Measurements from ENCODE around the gene HOXA10.
A peak's percentile ranks its signal among the peaks of the same experiment; 100 is the strongest.

The HOXA10 gene

DNA sequence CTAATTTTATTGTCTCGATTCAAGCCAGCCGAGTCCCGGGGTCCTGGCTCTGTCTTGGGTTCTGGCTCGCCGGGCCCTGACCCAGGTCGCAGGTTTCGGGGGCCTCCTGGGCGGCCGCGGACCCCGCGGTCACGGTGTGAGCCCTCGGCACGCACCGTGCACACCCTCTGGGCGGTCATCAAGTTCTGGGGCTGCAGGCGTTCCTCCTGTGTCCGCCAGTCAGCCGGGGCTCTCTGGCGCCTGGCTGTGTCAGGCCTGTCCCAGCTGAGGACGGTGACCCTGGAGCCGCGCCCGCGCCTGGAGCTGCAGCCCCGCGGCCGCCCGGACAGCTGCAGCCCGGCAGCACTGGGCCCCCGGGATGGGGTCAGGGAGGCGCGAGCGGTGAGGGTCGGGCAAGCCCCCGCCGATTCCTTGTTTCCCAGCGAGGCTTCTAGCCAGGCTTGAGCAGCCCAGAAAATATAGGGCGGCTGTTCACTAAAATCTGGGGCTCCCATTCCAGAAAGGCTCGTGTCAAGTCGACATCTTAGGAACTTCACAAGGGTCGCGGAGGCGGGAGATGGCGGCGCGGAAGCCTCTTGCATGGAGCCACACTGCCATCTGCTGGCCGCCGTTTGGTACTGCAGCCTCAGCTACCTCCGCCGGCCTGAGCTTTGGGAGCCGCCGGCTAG is 13.4 kb downstream of the HOXA10 start:
- H3F3A ChIP-seq (ENCODE audit: insufficient read depth, low read length), result no peaks in the 10 kb centered on the region
- H3K36me3 ChIP-seq (replicated peaks; ENCODE audit: insufficient read depth, low read length), result no peaks in the 10 kb centered on the region
- peak overlapping the region; percentile 64 for H3K4me3 ChIP-seq (ENCODE audit: low read length)
- no peaks in the 10 kb centered on the region for H3K9me2 ChIP-seq (replicated peaks; ENCODE audit: insufficient read depth, low read length)
- TF ChIP-seq, protein P1, sequence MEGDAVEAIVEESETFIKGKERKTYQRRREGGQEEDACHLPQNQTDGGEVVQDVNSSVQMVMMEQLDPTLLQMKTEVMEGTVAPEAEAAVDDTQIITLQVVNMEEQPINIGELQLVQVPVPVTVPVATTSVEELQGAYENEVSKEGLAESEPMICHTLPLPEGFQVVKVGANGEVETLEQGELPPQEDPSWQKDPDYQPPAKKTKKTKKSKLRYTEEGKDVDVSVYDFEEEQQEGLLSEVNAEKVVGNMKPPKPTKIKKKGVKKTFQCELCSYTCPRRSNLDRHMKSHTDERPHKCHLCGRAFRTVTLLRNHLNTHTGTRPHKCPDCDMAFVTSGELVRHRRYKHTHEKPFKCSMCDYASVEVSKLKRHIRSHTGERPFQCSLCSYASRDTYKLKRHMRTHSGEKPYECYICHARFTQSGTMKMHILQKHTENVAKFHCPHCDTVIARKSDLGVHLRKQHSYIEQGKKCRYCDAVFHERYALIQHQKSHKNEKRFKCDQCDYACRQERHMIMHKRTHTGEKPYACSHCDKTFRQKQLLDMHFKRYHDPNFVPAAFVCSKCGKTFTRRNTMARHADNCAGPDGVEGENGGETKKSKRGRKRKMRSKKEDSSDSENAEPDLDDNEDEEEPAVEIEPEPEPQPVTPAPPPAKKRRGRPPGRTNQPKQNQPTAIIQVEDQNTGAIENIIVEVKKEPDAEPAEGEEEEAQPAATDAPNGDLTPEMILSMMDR (IDR thresholded peaks at IDR 0.05; ENCODE audit: low read length), result peak; percentile 96
- no peak for TF ChIP-seq EZH2 (optimal IDR thresholded peaks at IDR 0.05; ENCODE audit: low read depth, low read length)
- no peaks in the 10 kb centered on the region for H4K20me1 ChIP-seq (ENCODE audit: insufficient read depth, low read length)
- H3K79me2 ChIP-seq (ENCODE audit: low read length), result no peaks in the 10 kb centered on the region
- H3K27me3 ChIP-seq (replicated peaks; ENCODE audit: insufficient read depth, low read length), result peaks cover 91% of the 10 kb centered on the region
- H3K9me3 ChIP-seq (replicated peaks; ENCODE audit: insufficient read depth, low read length), result no peaks in the 10 kb centered on the region
- H3K4me1 ChIP-seq (ENCODE audit: low read length), result 0 out of 2 replicates have a peak, but pooled peaks cover 4% of the 10 kb centered on the region
- DNase-seq, result peak; percentile 71
- peak overlapping the region; percentile 91 for H2AFZ ChIP-seq (ENCODE audit: low read length)
- no peak overlapping the region for H3K27ac ChIP-seq (ENCODE audit: low read length)
- H3K4me2 ChIP-seq (ENCODE audit: low read depth, low read length), result peak overlapping the region; percentile 96
- peak overlapping the region; percentile 6; the same call in 1 of the 2 replicates for H3K9ac ChIP-seq (ENCODE audit: low read length)

DNA sequence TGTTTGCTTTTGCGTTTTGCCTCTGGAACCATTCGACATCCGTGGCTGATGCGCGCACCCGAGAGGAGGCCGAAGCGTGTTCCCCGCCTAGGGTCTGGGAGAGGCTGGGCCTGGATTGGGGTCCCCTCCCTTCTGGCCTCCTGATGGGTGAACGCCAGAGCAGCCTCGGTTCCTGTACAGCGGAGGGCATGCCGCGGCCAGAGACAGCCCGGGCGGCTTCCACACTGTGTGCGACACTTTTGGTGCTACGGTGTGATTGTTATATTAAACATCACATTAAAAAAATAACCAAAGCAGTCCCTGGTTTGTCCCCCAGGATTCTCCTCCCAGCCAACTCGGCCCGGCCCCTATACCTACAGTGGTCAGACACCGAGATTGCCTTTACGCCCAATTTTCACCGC is 14.0 kb downstream of the HOXA10 start:
- H3K27me3 ChIP-seq (replicated peaks; ENCODE audit: insufficient read depth, low read length), result peaks cover 91% of the 10 kb centered on the region
- peak overlapping the region; percentile 6; the same call in 1 of the 2 replicates for H3K9ac ChIP-seq (ENCODE audit: low read length)
- H3K36me3 ChIP-seq (replicated peaks; ENCODE audit: insufficient read depth, low read length), result no peaks in the 10 kb centered on the region
- H3K9me2 ChIP-seq (replicated peaks; ENCODE audit: insufficient read depth, low read length), result no peaks in the 10 kb centered on the region
- H3K9me3 ChIP-seq (replicated peaks; ENCODE audit: insufficient read depth, low read length), result no peaks in the 10 kb centered on the region
- no peaks in the 10 kb centered on the region for H3F3A ChIP-seq (ENCODE audit: insufficient read depth, low read length)
- H3K4me2 ChIP-seq (ENCODE audit: low read depth, low read length), result peak overlapping the region; percentile 96
- no peaks in the 10 kb centered on the region for H3K79me2 ChIP-seq (ENCODE audit: low read length)
- H2AFZ ChIP-seq (ENCODE audit: low read length), result peak overlapping the region; percentile 91
- no peak overlapping the region for H3K27ac ChIP-seq (ENCODE audit: low read length)
- TF ChIP-seq EZH2phosphoT487 (IDR thresholded peaks at IDR 0.05; ENCODE audit: low read length) (0 out of 2 replicates have a peak, but pooled peaks have one; percentile 58), EZH2 (optimal IDR thresholded peaks at IDR 0.05; ENCODE audit: low read depth, low read length) (no peak)
- TF ChIP-seq, protein P1 (IDR thresholded peaks at IDR 0.05; ENCODE audit: low read length), result no peak
- no peaks in the 10 kb centered on the region for H4K20me1 ChIP-seq (ENCODE audit: insufficient read depth, low read length)
- peak overlapping the region; percentile 64 for H3K4me3 ChIP-seq (ENCODE audit: low read length)
- no peak for DNase-seq
- H3K4me1 ChIP-seq (ENCODE audit: low read length), result 0 out of 2 replicates have a peak, but pooled peaks cover 4% of the 10 kb centered on the region

DNA sequence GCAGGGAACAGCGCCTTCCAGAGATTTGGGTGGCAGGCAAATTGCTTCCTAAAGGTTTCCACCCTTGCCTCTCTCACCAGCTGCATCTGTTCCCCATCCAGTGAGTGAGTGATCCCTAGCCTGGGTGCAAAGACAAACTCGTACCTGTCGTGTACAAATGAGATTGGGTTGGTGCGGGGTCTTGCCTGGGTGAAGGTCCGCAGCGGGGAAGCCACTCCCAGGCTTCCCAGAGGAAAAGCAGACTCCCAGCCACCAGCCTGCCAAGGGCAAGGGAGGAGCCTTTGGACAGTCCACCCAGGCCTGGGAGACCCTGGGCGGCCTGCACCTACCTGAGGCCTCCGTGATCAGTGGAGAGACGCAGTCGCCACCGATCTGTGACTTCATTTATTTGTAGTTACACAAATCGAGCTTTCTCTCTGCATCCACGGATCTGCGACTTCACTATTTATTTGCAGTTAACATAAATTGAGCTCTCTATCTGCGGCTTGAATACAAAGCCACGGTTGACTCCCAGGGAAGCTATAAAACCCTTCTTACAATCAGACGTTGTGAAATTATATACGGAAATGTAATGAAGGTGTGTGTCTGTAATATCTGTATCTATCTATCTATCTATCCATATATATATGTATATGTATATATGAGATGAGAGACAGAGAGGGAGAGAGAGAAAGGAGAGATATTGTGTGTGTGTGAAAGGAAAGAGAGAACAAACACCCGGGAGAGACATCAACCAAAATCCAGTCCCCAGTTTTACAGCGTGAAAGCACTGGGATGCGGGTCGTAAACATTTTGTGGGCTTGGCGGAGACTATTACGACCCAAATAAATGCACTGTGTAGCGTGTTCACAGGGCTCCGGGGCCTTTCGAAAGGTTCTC is 14.6 kb downstream of the HOXA10 start:
- no peak for DNase-seq
- H3K9me2 ChIP-seq (replicated peaks; ENCODE audit: insufficient read depth, low read length), result no peaks in the 10 kb centered on the region
- no peak overlapping the region for H2AFZ ChIP-seq (ENCODE audit: low read length)
- peak overlapping the region; percentile 64; the same call in 1 of the 2 replicates for H3K4me3 ChIP-seq (ENCODE audit: low read length)
- peaks cover 91% of the 10 kb centered on the region for H3K27me3 ChIP-seq (replicated peaks; ENCODE audit: insufficient read depth, low read length)
- H4K20me1 ChIP-seq (ENCODE audit: insufficient read depth, low read length), result no peaks in the 10 kb centered on the region
- peaks cover 4% of the 10 kb centered on the region; the same call in 1 of the 2 replicates for H3K4me1 ChIP-seq (ENCODE audit: low read length)
- peak overlapping the region; percentile 96; the same call in 1 of the 2 replicates for H3K4me2 ChIP-seq (ENCODE audit: low read depth, low read length)
- H3K9ac ChIP-seq (ENCODE audit: low read length), result no peak overlapping the region
- no peaks in the 10 kb centered on the region for H3K79me2 ChIP-seq (ENCODE audit: low read length)
- TF ChIP-seq EZH2phosphoT487 (IDR thresholded peaks at IDR 0.05; ENCODE audit: low read length) (no peak), EZH2 (optimal IDR thresholded peaks at IDR 0.05; ENCODE audit: low read depth, low read length) (no peak)
- TF ChIP-seq, protein P1 (IDR thresholded peaks at IDR 0.05; ENCODE audit: low read length), result no peak
- no peak overlapping the region for H3K27ac ChIP-seq (ENCODE audit: low read length)
- H3F3A ChIP-seq (ENCODE audit: insufficient read depth, low read length), result no peaks in the 10 kb centered on the region
- no peaks in the 10 kb centered on the region for H3K36me3 ChIP-seq (replicated peaks; ENCODE audit: insufficient read depth, low read length)
- no peaks in the 10 kb centered on the region for H3K9me3 ChIP-seq (replicated peaks; ENCODE audit: insufficient read depth, low read length)

Measured in MM.1S (cell line).